Right lobe of liver (tissue), 6 donors: ENCODE results near the gene DHH. TPM values are rescaled to one million over a fixed set of nuclear protein-coding genes. Genes with fewer than 3 reads are reported as not detected.

ENCODE experiments used
- ATAC-seq, 4 donors: fragments of 200-7000 bp; cut with Tn5 transposase; one replicate each; pipeline ENCODE4 v1.9.1; 2020; ENCODE audit warnings: mild to moderate bottlenecking in 4 of 4, moderate library complexity in 4 of 4
- DNase-seq, 3 donors: peaks; one replicate each; pipeline ENCODE4 v3.0.0-alpha.2; 2020
- H3K27ac ChIP-seq, 3 donors: fragments of 200-600 bp; one replicate each; pipeline ENCODE4 v1.8.0; 2022
- H3K27me3 ChIP-seq, 2 donors: fragments of 200-600 bp; one replicate each; pipeline ENCODE4 v1.8.0; 2022
- H3K36me3 ChIP-seq, 4 donors: fragments of 200-600 bp; sonication (generic) in 1 of 4; one replicate each; pipeline versions ENCODE4 v1.5.1 to v1.8.0; 2017 to 2022; ENCODE audit warnings: control low read depth in 1 of 4
- H3K4me1 ChIP-seq, 4 donors: fragments of 200-600 bp; sonication (generic) in 1 of 4; one replicate each; pipeline versions ENCODE4 v1.5.1 to v1.8.0; 2017 to 2022; ENCODE audit warnings: control low read depth in 1 of 4
- H3K4me3 ChIP-seq, 3 donors: fragments of 200-600 bp; one replicate each; pipeline ENCODE4 v1.8.0; 2022
- H3K9me3 ChIP-seq, 4 donors: fragments of 200-600 bp; sonication (generic) in 1 of 4; one replicate each; pipeline versions ENCODE4 v1.5.1 to v1.8.0; 2017 to 2022; ENCODE audit warnings: control low read depth in 1 of 4
- CTCF ChIP-seq, 4 donors: fragments of 200-600 bp in 3 of 4; fragments of 450-650 bp in 1 of 4; IDR thresholded peaks; one replicate each; pipeline versions ENCODE4 v1.5.1 to v1.8.0; 2016 to 2022; ENCODE audit warnings: antibody characterized with exemption in 4 of 4, mild to moderate bottlenecking in 2 of 4
- POLR2A ChIP-seq: fragments of 450-650 bp; IDR thresholded peaks from one replicate; pipeline ENCODE4 v1.6.1; 2017; ENCODE audit warnings: antibody characterized with exemption, mild to moderate bottlenecking
- WGBS: methylation state at CpG from one replicate; pipeline ENCODE4 v1.1.6; 2018; ENCODE audit warnings: low coverage, low lambda C conversion rate; ENCODE audit not compliant: insufficient coverage; ENCODE audit errors: missing lambda C conversion rate; 5-methylcytosine and 5-hydroxymethylcytosine counted together
- intact Hi-C, 2 donors: fragments of 100-400 bp; cut with DNase I; formaldehyde crosslinking; loops; one replicate each; pipeline versions ENCODE4 v1.11.2 to v1.14.1; 2022
- total RNA-seq, 6 experiments: library from RNA; depleted of rRNA in 2 of 6; stranded (reverse); fragments of >200 nt in 2 of 6; fragmentation: NEBNext Ultra II Directional in 3 of 6; extraction: Animal tissue kit (Norgen Biotek cat#: 25700) in 3 of 6; gene quantifications; one replicate each; pipeline versions ENCODE4 v1.1.0 to v1.2.4, GENCODE V29; 2016 to 2023
- donor health status: DM: no; HTN: yes; CAD: no.
- donor health status: DM: no; HTN: no; CAD: no.
- donor health status: DM: no; HTN: no; CAD: no.
- donor health status: DM: no; HTN: yes; CAD: no.
- donor health status: DM: no; HTN: yes; CAD: no.

Gene DHH
- total RNA-seq, 6 experiments from 2014 or later: 0.04 to 0.13 (median 0.07) TPM; not detected in 3

- Histone ChIP-seq H3K9me3 (no peaks in the 10 kb centered on the region), H3K36me3 (no peaks in the 10 kb centered on the region), H3K4me3 (no peak overlapping the region), H3K27me3 (no peaks in the 10 kb centered on the region), H3K4me1 (peaks cover 0 to 3% (median 0%) of the 10 kb centered on the region in 4 donors), H3K27ac (no peak overlapping the region)
- ATAC-seq: no peak
- intact Hi-C loops: no loop called here
- no peak for TF ChIP-seq CTCF (IDR thresholded peaks at IDR 0.05)
- no peak for TF ChIP-seq POLR2A
- 92% methylated on average over 11 of the region's 11 CpGs for WGBS
- no peak for DNase-seq
Observed at GRCh38 chr12:49070971-49071370, 23.6 kb downstream of the DHH start.

- Histone ChIP-seq H3K9me3 (no peaks in the 10 kb centered on the region), H3K36me3 (no peaks in the 10 kb centered on the region), H3K27ac (peak within 1 kb of the TSS; percentile 17 to 60 (median 48)), H3K27me3 (no peaks in the 10 kb centered on the region), H3K4me1 (peaks cover 0 to 7% (median 2%) of the 10 kb centered on the region in 4 donors), H3K4me3 (peak within 1 kb of the TSS; percentile 70 to 76 (median 75))
- intact Hi-C loops: loop anchor here in 1 of 2 donors (10.0 kb wide), 1 partner anchor 55 kb away; no protein-coding TSS in a partner anchor
- no peak for TF ChIP-seq POLR2A
- TF ChIP-seq CTCF (IDR thresholded peaks at IDR 0.05): peak in 2 of 4 donors; percentile 7
- DNase-seq (peak; percentile 99), ATAC-seq (peak; percentile 100)
- WGBS: under 1% methylated on average over 25 of the region's 60 CpGs
Observed at GRCh38 chr12:49069507-49070346, 24.9 kb downstream of the DHH start, which contains the start of gene RHEBL1. TSS of gene RHEBL1 (minus strand) at chr12:49069979. CDS start at chr12:49069785, 194 bp downstream.

- WGBS: 8% methylated on average over 12 of the region's 21 CpGs
- H3K9me3 ChIP-seq: no peaks in the 10 kb centered on the region
- no peaks in the 10 kb centered on the region for H3K36me3 ChIP-seq
- intact Hi-C loops: loop anchor here in 1 of 2 donors (10.0 kb wide), 1 partner anchor 56 kb away; no protein-coding TSS in a partner anchor
- H3K27ac ChIP-seq: peak overlapping the region in 1 of 3 donors; percentile 17
- no peak for DNase-seq
- TF ChIP-seq POLR2A (no peak), CTCF (IDR thresholded peaks at IDR 0.05) (no peak)
- peak overlapping the region; percentile 70 to 76 (median 75) for H3K4me3 ChIP-seq
- H3K27me3 ChIP-seq: no peaks in the 10 kb centered on the region
- peaks cover 0 to 14% (median 6%) of the 10 kb centered on the region in 4 donors for H3K4me1 ChIP-seq
- ATAC-seq: no peak
Observed at GRCh38 chr12:49068879-49069506, 25.6 kb downstream of the DHH start.

- Histone ChIP-seq H3K27ac (no peak overlapping the region), H3K27me3 (no peaks in the 10 kb centered on the region), H3K4me1 (peaks cover 0 to 17% (median 7%) of the 10 kb centered on the region in 4 donors), H3K4me3 (no peak overlapping the region), H3K36me3 (no peaks in the 10 kb centered on the region), H3K9me3 (no peaks in the 10 kb centered on the region)
- intact Hi-C loops: loop anchor here in 1 of 2 donors (10.0 kb wide), 1 partner anchor 59 kb away; no protein-coding TSS in a partner anchor
- TF ChIP-seq CTCF (IDR thresholded peaks at IDR 0.05): no peak
- TF ChIP-seq POLR2A: no peak
- ATAC-seq: no peak
- 65% methylated on average over 3 of the region's 4 CpGs for WGBS
- DNase-seq: no peak
Observed at GRCh38 chr12:49066120-49066519, 28.5 kb downstream of the DHH start.
